GM23338 (cell line): Measurements from ENCODE around the gene FILIP1L.

Experiments
- EZH2 ChIP-seq: fragments of 200-600 bp; sonication (generic); IDR thresholded peaks from one replicate; pipeline ENCODE4 v1.8.0; 2017; ENCODE audit warnings: antibody characterized with exemption, mild to moderate bottlenecking, low read depth; ENCODE audit not compliant: unreplicated experiment
- EZH2phosphoT487 ChIP-seq: fragments of 200-600 bp; sonication (generic); IDR thresholded peaks from one replicate; pipeline ENCODE4 v1.8.1; 2018; ENCODE audit warnings: antibody characterized with exemption; ENCODE audit not compliant: unreplicated experiment
- NANOG ChIP-seq: IDR thresholded peaks from 2 replicates; pipeline ENCODE4 v1.6.1; 2016; ENCODE audit warnings: antibody characterized with exemption, borderline replicate concordance
- POLR2AphosphoS5 ChIP-seq: IDR thresholded peaks from 2 replicates; pipeline ENCODE4 v1.6.1; 2016; ENCODE audit warnings: antibody characterized with exemption, low read depth
- TF ChIP-seq, protein P1 (sequence below), 2 experiments: fragments of 200-600 bp in 1 of 2; sonication (generic) in 1 of 2; conservative IDR thresholded peaks; 2 replicates each; pipeline versions ENCODE4 v1.5.1 to v1.6.1; 2016 to 2017; ENCODE audit warnings: antibody characterized with exemption in 2 of 2, low read depth in 2 of 2, mild to moderate bottlenecking in 2 of 2, moderate library complexity in 1 of 2
- TF ChIP-seq, protein P2 (sequence below): IDR thresholded peaks from one replicate; pipeline ENCODE4 v1.6.1; 2018; ENCODE audit warnings: antibody characterized with exemption; ENCODE audit not compliant: unreplicated experiment

DNA sequence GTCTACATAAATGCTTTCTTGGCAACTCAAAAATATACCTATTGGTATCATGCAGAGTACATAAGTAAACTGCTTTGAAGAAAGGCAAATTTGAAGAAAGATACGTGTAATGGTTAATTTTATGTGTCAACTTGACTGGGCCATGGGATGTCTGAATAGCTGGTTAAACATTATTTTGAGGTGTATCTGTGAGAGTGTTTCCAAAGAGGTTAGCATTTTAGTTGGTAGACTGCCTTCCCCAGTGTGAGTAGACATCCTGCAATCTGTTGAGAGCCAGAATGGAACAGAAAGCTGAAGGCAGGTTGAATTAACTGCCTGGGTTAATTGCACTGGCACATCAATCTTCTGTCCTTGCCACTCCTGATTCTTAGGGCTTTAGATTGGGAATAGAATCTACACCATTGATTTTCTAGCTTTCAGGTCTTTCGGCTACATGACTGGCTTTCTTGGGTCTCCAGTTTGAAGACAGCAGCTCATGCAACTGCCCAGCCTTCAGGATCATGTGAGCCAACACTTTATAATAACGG lies 198.3 kb downstream of the FILIP1L start:
- TF ChIP-seq, protein P1, sequence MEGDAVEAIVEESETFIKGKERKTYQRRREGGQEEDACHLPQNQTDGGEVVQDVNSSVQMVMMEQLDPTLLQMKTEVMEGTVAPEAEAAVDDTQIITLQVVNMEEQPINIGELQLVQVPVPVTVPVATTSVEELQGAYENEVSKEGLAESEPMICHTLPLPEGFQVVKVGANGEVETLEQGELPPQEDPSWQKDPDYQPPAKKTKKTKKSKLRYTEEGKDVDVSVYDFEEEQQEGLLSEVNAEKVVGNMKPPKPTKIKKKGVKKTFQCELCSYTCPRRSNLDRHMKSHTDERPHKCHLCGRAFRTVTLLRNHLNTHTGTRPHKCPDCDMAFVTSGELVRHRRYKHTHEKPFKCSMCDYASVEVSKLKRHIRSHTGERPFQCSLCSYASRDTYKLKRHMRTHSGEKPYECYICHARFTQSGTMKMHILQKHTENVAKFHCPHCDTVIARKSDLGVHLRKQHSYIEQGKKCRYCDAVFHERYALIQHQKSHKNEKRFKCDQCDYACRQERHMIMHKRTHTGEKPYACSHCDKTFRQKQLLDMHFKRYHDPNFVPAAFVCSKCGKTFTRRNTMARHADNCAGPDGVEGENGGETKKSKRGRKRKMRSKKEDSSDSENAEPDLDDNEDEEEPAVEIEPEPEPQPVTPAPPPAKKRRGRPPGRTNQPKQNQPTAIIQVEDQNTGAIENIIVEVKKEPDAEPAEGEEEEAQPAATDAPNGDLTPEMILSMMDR (conservative IDR thresholded peaks at IDR 0.05; ENCODE audit: low read depth in 2 of 2): no peak
- TF ChIP-seq EZH2: no peak
- TF ChIP-seq, protein P2, sequence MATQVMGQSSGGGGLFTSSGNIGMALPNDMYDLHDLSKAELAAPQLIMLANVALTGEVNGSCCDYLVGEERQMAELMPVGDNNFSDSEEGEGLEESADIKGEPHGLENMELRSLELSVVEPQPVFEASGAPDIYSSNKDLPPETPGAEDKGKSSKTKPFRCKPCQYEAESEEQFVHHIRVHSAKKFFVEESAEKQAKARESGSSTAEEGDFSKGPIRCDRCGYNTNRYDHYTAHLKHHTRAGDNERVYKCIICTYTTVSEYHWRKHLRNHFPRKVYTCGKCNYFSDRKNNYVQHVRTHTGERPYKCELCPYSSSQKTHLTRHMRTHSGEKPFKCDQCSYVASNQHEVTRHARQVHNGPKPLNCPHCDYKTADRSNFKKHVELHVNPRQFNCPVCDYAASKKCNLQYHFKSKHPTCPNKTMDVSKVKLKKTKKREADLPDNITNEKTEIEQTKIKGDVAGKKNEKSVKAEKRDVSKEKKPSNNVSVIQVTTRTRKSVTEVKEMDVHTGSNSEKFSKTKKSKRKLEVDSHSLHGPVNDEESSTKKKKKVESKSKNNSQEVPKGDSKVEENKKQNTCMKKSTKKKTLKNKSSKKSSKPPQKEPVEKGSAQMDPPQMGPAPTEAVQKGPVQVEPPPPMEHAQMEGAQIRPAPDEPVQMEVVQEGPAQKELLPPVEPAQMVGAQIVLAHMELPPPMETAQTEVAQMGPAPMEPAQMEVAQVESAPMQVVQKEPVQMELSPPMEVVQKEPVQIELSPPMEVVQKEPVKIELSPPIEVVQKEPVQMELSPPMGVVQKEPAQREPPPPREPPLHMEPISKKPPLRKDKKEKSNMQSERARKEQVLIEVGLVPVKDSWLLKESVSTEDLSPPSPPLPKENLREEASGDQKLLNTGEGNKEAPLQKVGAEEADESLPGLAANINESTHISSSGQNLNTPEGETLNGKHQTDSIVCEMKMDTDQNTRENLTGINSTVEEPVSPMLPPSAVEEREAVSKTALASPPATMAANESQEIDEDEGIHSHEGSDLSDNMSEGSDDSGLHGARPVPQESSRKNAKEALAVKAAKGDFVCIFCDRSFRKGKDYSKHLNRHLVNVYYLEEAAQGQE: no peak
- TF ChIP-seq POLR2AphosphoS5: no peak
- TF ChIP-seq EZH2phosphoT487: no peak
- no peak for TF ChIP-seq NANOG
